GM19239 (cell line): Measurements from ENCODE around the gene SLC13A1.
"Not testable (repeated sequence)": the region's sequence is repeated elsewhere in the genome, so short reads cannot be mapped to it uniquely, and the experiment has no call there.

ENCODE experiments used
- DNase-seq: peaks from one replicate; pipeline ENCODE4 v3.0.0; 2011; ENCODE audit warnings: low spot score; ENCODE audit not compliant: insufficient read length
- FAIRE-seq: peaks from 2 replicates; lab custom pipeline; 2011; peaks lifted over from hg19 to GRCh38; lab: Jason Lieb, UNC

Gene SLC13A1

DNA sequence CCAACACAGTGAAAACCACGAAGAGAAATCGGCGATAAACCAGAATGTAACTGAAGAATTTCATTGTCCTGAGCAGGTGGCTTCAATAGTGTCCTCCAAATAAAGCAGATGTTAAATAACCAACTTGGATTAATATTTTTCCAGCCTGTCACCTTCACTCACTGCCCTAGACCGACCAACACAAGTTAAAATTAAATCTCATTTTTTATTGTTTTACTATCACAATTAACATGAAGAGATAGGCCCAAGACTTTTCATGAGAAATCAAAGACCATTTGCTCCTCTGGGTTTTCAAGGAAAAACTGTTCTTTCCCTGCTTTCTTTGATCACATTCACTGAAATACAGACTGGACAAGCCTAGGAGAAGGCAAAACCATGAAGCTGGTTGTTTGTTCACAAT lies at the start of gene SLC13A1:
Gene SLC13A1 (minus strand): TSS at position 87 of the 400 bp plus-strand sequence. CDS start 23 bp downstream, at position 64.
- FAIRE-seq = no peak
- DNase-seq = no peak

GRCh38 chr7:123244768-123245167 lies 45.0 kb upstream of the SLC13A1 start:
- FAIRE-seq (no peak), DNase-seq (no peak)

GRCh38 chr7:123242467-123243092 lies 42.8 kb upstream of the SLC13A1 start:
- DNase-seq = no peak
- peak; percentile 31 for FAIRE-seq

DNA sequence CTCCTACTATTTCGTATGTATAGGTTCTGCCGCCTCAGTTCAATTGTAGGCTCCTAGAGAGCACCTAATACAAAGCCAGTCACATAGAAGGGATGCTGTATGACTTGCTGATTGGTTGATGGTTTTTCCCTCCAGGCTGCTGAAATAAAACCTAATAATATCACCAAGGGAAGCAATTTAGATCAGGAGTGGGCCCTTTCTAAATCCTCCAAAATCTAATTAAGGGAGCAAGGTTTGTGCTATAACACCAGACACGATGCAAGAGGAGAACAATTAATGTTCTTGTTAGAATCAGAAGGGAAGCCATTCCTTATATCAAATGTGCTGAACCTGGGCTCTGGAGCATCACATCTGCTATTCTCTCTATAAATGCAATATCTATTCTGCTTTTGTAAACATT lies 42.0 kb upstream of the SLC13A1 start:
- FAIRE-seq (no peak), DNase-seq (no peak)

- DNase-seq (no peak), FAIRE-seq (no peak)
Observed at GRCh38 chr7:123231021-123232000, 31.5 kb upstream of the SLC13A1 start.

- no peak for FAIRE-seq
- DNase-seq = no peak
Observed at GRCh38 chr7:123230603-123231002, 30.8 kb upstream of the SLC13A1 start.

DNA sequence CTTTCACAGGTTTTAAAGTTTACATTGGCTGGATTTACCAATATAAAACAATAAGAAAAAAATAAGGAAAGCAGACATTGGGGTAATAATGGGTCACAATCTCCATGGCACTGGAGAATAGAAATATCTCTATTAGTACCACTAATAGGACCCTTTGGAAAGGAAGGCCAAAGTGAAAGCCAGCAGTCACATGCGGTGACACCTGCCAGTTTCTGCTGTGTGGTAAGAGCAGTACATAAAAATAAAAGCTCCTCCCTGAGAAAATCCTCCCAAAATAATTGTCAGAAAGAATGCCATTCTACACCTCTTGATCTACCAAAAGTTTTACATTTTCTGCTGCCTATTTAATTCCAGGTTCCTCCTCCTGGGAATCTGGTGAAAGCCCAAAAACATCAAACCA lies 30.4 kb upstream of the SLC13A1 start:
- DNase-seq (no peak), FAIRE-seq (no peak)

DNA sequence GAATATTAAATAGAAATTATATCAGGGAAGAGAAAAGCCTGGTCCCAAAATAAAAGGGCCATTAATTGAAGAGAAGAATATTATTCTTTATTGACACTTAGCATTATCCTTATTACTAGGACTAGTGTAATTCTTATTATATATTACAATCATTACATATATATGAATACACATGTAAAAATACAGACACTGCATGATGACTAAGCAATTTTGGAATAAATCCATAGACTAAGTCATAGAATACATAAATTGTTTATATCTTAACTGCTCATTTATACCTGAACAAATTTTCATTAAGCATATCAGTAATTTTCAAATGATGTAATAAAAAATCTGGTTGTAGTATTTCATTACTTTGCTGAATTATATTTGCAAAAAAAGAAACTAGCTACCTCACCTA lies 29.7 kb upstream of the SLC13A1 start:
- DNase-seq = no peak
- FAIRE-seq = no peak

- not testable (repeated sequence) for DNase-seq, FAIRE-seq
Observed at GRCh38 chr7:123227666-123228065, 27.9 kb upstream of the SLC13A1 start.

GRCh38 chr7:123220396-123220795 lies 20.6 kb upstream of the SLC13A1 start:
- DNase-seq = no peak
- no peak for FAIRE-seq

DNA sequence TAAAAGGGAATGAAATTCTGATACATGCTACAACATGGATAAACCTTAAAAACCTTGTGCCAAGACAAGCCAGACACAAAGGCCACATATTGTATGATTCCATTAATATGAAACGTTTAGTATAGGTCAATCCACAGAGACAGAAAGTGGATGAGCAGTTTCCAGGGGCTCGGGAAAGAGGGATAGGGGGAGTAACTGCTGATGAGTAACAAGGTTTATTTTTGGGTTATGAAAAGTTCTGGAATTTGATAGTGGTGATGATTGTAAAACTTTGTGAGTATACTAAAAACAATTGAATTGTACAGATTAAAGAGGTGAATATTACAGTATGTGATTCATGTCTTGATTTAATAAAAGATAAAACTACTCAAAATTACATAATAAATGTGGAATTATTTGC lies 19.1 kb upstream of the SLC13A1 start:
- DNase-seq (no peak), FAIRE-seq (no peak)

GRCh38 chr7:123216825-123217224 lies 17.1 kb upstream of the SLC13A1 start:
- no peak for FAIRE-seq
- DNase-seq = no peak

DNA sequence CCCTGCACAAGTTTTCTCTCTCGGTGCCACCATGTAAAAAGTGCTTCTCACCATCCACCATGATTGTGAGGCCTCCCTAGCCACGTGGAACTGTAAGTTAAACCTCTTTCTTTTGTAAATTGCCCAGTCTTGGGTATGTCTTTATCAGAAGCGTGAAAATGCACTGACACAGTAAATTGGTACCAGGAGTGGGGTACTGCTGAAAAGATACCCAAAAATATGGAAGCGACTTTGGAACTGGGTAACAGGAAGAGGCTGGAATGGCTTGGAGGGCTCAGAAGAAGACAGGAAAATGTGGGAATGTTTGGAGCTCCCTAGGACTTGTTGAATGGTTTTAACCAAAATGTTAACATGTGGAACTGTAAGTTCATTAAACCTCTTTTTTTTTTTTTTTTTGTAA lies 15.6 kb upstream of the SLC13A1 start:
- FAIRE-seq (no peak), DNase-seq (no peak)

DNA sequence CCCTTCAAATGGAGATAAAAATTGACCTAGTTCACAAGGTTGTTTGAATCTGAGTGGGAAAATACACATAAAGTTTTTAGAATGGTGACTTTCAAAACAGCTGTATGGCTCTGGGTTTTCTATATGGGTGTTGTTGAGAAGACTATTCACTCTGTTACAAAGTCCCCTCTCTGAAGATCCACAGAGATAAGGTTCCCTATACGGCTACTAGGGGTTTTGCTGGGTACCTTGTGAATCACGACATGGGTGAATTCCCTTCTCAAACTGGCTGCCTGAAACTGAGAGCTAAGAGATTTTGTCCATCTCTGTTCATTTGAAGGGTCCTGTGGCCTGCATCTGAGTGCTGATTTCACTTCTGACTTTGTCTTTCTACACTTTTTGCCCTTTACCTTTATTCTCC lies 11.8 kb upstream of the SLC13A1 start:
- DNase-seq = no peak
- no peak for FAIRE-seq

DNA sequence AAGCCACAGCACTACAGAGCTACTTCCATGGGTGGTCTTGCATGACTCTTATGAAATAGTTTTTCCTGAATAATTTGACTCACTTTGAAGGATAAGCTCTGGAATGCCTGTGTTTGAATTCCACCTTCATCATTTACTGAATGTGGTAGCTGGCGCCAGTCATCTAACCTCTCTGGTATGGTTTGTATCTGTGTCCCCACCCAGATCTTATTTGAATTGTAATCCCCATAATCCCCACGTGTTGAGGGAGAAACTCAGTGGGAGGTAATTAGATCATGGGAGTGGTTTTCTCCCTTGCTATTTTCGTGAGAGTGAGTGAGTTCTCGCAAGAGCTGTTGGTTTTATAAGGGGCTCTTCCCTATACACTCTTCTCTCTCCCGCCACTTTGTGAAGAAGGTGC lies 11.2 kb upstream of the SLC13A1 start:
- DNase-seq (no peak), FAIRE-seq (no peak)

DNA sequence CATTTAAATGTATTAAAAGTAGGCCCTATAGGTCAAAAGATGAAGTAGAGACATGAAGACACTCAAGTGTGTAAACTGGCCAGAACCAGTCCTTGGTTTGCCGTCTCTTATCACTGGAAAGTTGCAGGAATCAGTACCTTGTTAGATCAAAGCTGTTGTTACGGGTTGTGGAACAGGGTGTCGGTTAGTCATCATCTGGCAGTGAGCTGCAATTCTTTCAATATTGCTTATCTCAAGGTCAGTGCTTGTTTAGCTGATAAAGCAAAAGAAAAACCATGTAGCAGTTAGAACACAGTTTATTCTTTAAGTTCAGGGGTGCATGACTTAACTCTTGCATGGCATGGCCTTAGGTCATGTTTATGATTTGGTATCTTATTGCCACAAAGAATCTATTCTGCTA lies 10.0 kb upstream of the SLC13A1 start:
- no peak for FAIRE-seq
- DNase-seq = no peak

- no peak for FAIRE-seq
Observed at GRCh38 chr7:123208793-123209192, 9.0 kb upstream of the SLC13A1 start.

GRCh38 chr7:123204206-123204835 lies 4.6 kb upstream of the SLC13A1 start:
- DNase-seq = no peak
- no peak for FAIRE-seq

More at GRCh38 chr7:123208793-123209192, 9.0 kb upstream of the SLC13A1 start:
- no peak for DNase-seq

GRCh38 chr7:123201901-123202300 lies 2.1 kb upstream of the SLC13A1 start:
- no peak for FAIRE-seq
- DNase-seq = no peak

- FAIRE-seq = no peak
- no peak for DNase-seq
Observed at GRCh38 chr7:123198668-123199652, 809 bp downstream of the SLC13A1 start.
